ENCODE results near the gene HECTD4. TPM values are rescaled to one million over a fixed set of nuclear protein-coding genes. Genes with fewer than 3 reads are reported as not detected.
"Not testable (repeated sequence)": the region's sequence is repeated elsewhere in the genome, so short reads cannot be mapped to it uniquely, and the experiment has no call there.

HECTD4 gene
- total RNA-seq, 1 experiment from 2014 or later: 24.6 TPM

DNA sequence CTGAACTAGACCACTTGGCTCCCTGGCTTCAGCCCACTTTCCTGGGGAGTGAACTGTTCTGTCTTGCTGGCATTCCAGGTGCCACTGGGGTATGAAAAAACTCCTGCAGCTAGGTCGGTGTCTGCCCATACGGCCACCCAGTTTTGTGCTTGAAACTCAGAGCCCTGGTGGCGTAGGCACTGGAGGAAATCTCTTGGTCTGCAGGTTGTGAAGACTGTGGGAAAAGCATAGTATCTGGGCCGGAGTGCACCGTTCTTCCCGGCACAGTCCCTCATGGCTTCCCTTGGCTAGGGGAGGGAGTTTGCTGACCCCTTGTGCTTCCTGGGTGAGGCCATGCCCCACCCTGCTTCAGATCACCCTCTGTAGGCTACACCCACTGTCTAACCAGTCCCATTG lies 223.1 kb downstream of the HECTD4 start:
- Histone ChIP-seq H3K9ac (ENCODE audit: low read length) (no peak overlapping the region), H3K9me2 (replicated peaks; ENCODE audit: low read length) (no peaks in the 10 kb centered on the region), H3K27me3 (ENCODE audit: low read length) (no peaks in the 10 kb centered on the region), H3F3A (ENCODE audit: low read length, unreplicated experiment) (no peaks in the 10 kb centered on the region), H4K20me1 (ENCODE audit: low read length) (no peaks in the 10 kb centered on the region), H3K27ac (ENCODE audit: low read length) (no peak overlapping the region), H2AFZ (ENCODE audit: low read length) (no peak overlapping the region), H3K36me3 (ENCODE audit: low read depth, low read length) (peaks cover 23% of the 10 kb centered on the region), H3K9me3 (ENCODE audit: low read length) (no peaks in the 10 kb centered on the region), H3K79me2 (ENCODE audit: low read length) (no peaks in the 10 kb centered on the region), H3K4me2 (ENCODE audit: low read length) (no peak overlapping the region), H3K4me1 (ENCODE audit: insufficient read depth, low read length) (no peaks in the 10 kb centered on the region), H3K4me3 (ENCODE audit: low read length) (no peak overlapping the region)
- intact Hi-C loops (cut with micrococcal nuclease): no loop called here
- ATAC-seq (no peak), DNase-seq (no peak)
- ChIA-PET CTCF (no interaction called here), POLR2A (ENCODE audit: unreplicated experiment) (no interaction called here)
- TF ChIP-seq, protein P1, sequence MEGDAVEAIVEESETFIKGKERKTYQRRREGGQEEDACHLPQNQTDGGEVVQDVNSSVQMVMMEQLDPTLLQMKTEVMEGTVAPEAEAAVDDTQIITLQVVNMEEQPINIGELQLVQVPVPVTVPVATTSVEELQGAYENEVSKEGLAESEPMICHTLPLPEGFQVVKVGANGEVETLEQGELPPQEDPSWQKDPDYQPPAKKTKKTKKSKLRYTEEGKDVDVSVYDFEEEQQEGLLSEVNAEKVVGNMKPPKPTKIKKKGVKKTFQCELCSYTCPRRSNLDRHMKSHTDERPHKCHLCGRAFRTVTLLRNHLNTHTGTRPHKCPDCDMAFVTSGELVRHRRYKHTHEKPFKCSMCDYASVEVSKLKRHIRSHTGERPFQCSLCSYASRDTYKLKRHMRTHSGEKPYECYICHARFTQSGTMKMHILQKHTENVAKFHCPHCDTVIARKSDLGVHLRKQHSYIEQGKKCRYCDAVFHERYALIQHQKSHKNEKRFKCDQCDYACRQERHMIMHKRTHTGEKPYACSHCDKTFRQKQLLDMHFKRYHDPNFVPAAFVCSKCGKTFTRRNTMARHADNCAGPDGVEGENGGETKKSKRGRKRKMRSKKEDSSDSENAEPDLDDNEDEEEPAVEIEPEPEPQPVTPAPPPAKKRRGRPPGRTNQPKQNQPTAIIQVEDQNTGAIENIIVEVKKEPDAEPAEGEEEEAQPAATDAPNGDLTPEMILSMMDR (conservative IDR thresholded peaks at IDR 0.05; ENCODE audit: low read depth, low read length): no peak
- TF ChIP-seq EZH2phosphoT487 (IDR thresholded peaks at IDR 0.05; ENCODE audit: borderline replicate concordance, low read length) (no peak), EZH2 (IDR thresholded peaks at IDR 0.05; ENCODE audit: low read length, unreplicated experiment) (no peak)
- BruUV-seq (replicated peaks): no TSS peak

DNA sequence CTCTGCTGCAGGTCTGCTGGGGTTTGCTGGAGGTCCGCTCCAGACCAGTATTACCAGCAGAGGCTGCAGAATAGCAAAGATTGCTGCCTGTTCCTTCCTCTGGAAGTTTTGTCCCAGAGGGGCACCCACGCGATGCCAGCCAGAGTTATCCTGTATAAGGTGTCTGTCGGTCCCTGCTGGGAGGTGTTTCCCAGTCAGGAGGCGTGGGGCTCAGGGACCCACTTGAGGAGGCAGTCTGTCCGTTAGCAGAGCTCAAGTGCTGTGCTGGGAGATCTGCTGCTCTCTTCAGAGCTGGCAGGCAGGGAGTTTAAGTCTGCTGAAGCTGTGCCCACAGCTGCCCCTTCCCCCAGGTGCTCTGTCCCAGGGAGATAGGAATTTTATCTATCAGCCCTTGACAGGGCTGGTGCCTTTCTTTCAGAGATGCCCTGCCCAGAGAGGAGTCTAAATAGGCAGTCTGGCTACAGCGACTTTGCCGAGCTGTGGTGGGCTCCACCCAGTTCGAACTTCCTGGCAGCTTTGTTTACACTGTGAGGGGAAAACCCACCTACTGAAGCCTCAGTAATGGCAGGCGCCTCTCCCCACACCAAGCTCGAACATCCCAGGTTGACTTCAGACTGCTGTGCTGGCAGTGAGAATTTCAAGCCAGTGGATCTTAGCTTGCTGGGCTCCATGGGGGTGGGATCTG lies 223.6 kb downstream of the HECTD4 start:
- H3K9ac ChIP-seq (ENCODE audit: low read length); BruUV-seq (replicated peaks); H3K4me1 ChIP-seq (ENCODE audit: insufficient read depth, low read length); DNase-seq; H4K20me1 ChIP-seq (ENCODE audit: low read length); ATAC-seq; CTCF ChIA-PET; POLR2A ChIA-PET (ENCODE audit: unreplicated experiment); H2AFZ ChIP-seq (ENCODE audit: low read length); H3K9me2 ChIP-seq (replicated peaks; ENCODE audit: low read length); H3K4me3 ChIP-seq (ENCODE audit: low read length); H3K27ac ChIP-seq (ENCODE audit: low read length); H3K27me3 ChIP-seq (ENCODE audit: low read length); H3K79me2 ChIP-seq (ENCODE audit: low read length); H3F3A ChIP-seq (ENCODE audit: low read length, unreplicated experiment); intact Hi-C loops (cut with micrococcal nuclease); H3K9me3 ChIP-seq (ENCODE audit: low read length); H3K4me2 ChIP-seq (ENCODE audit: low read length): not testable (repeated sequence)
- H3K36me3 ChIP-seq (ENCODE audit: low read depth, low read length): peaks cover 27% of the 10 kb centered on the region

DNA sequence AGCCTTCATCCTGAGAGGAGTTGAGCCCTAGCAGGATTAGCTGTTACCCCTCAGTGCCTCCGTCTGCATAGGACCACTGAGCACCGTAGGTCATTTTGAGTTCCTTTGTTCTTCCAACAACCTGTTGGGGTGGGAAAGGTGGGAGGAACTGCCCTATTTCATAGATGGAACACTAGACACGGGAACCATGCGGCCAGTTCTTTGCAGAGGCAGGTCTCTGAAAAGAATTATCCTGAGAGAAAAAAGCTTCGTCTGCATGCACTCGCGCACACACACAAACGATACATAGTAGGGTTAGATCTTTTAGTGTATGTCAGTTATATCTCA lies 228.4 kb downstream of the HECTD4 start:
- H3K9me2 ChIP-seq (replicated peaks; ENCODE audit: low read length): no peaks in the 10 kb centered on the region
- peaks cover 15% of the 10 kb centered on the region for H3K4me1 ChIP-seq (ENCODE audit: insufficient read depth, low read length)
- no peaks in the 10 kb centered on the region for H3F3A ChIP-seq (ENCODE audit: low read length, unreplicated experiment)
- H3K79me2 ChIP-seq (ENCODE audit: low read length): no peaks in the 10 kb centered on the region
- H3K27me3 ChIP-seq (ENCODE audit: low read length): no peaks in the 10 kb centered on the region
- H3K27ac ChIP-seq (ENCODE audit: low read length): no peak overlapping the region
- H2AFZ ChIP-seq (ENCODE audit: low read length): no peak overlapping the region
- TF ChIP-seq, protein P1 (conservative IDR thresholded peaks at IDR 0.05; ENCODE audit: low read depth, low read length): no peak
- TF ChIP-seq EZH2 (IDR thresholded peaks at IDR 0.05; ENCODE audit: low read length, unreplicated experiment) (no peak), EZH2phosphoT487 (IDR thresholded peaks at IDR 0.05; ENCODE audit: borderline replicate concordance, low read length) (no peak)
- no peaks in the 10 kb centered on the region for H4K20me1 ChIP-seq (ENCODE audit: low read length)
- no peak overlapping the region for H3K4me2 ChIP-seq (ENCODE audit: low read length)
- no peak overlapping the region for H3K9ac ChIP-seq (ENCODE audit: low read length)
- no TSS peak for BruUV-seq (replicated peaks)
- no peak overlapping the region for H3K4me3 ChIP-seq (ENCODE audit: low read length)
- DNase-seq: no peak
- no peak for ATAC-seq
- ChIA-PET CTCF (no interaction called here), POLR2A (ENCODE audit: unreplicated experiment) (no interaction called here)
- intact Hi-C loops (cut with micrococcal nuclease): no loop called here
- H3K36me3 ChIP-seq (ENCODE audit: low read depth, low read length): peaks cover 33% of the 10 kb centered on the region
- H3K9me3 ChIP-seq (ENCODE audit: low read length): no peaks in the 10 kb centered on the region

Data from PC-3 (cell line).